ENCODE results near the gene STK24.

STK24 gene

GRCh38 chr13:98398581-98398980 lies 178.3 kb downstream of the STK24 start:
- TF ChIP-seq, protein P1, sequence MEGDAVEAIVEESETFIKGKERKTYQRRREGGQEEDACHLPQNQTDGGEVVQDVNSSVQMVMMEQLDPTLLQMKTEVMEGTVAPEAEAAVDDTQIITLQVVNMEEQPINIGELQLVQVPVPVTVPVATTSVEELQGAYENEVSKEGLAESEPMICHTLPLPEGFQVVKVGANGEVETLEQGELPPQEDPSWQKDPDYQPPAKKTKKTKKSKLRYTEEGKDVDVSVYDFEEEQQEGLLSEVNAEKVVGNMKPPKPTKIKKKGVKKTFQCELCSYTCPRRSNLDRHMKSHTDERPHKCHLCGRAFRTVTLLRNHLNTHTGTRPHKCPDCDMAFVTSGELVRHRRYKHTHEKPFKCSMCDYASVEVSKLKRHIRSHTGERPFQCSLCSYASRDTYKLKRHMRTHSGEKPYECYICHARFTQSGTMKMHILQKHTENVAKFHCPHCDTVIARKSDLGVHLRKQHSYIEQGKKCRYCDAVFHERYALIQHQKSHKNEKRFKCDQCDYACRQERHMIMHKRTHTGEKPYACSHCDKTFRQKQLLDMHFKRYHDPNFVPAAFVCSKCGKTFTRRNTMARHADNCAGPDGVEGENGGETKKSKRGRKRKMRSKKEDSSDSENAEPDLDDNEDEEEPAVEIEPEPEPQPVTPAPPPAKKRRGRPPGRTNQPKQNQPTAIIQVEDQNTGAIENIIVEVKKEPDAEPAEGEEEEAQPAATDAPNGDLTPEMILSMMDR (IDR thresholded peaks at IDR 0.05; ENCODE audit: insufficient read depth, low read length, poor library complexity, severe bottlenecking): no peak
- TF ChIP-seq EZH2phosphoT487 (conservative IDR thresholded peaks at IDR 0.05; ENCODE audit: low read length): no peak
- Histone ChIP-seq H3K9ac (ENCODE audit: low read length) (no peak overlapping the region), H3K4me2 (ENCODE audit: low read depth, low read length, poor library complexity, severe bottlenecking) (no peak overlapping the region), H2AFZ (ENCODE audit: low read depth, low read length, severe bottlenecking) (no peak overlapping the region), H3K36me3 (ENCODE audit: low read length) (no peaks in the 10 kb centered on the region), H3K27me3 (ENCODE audit: low read length) (no peaks in the 10 kb centered on the region), H3F3A (ENCODE audit: insufficient read depth) (no peaks in the 10 kb centered on the region), H3K79me2 (ENCODE audit: insufficient read depth, low read length) (no peaks in the 10 kb centered on the region), H4K20me1 (ENCODE audit: low read depth, low read length) (no peaks in the 10 kb centered on the region), H3K27ac (ENCODE audit: low read depth, low read length) (no peak overlapping the region), H3K9me3 (ENCODE audit: insufficient read depth, low read length) (no peaks in the 10 kb centered on the region), H3K9me2 (replicated peaks; ENCODE audit: insufficient read depth, low read length) (no peaks in the 10 kb centered on the region), H3K4me3 (ENCODE audit: insufficient read depth, low read length, poor library complexity, severe bottlenecking) (no peak overlapping the region)

GRCh38 chr13:98397861-98398260 lies 179.0 kb downstream of the STK24 start:
- H3K9me3 ChIP-seq (ENCODE audit: insufficient read depth, low read length): no peaks in the 10 kb centered on the region
- no peak overlapping the region for H3K9ac ChIP-seq (ENCODE audit: low read length)
- no peaks in the 10 kb centered on the region for H3K36me3 ChIP-seq (ENCODE audit: low read length)
- no peaks in the 10 kb centered on the region for H4K20me1 ChIP-seq (ENCODE audit: low read depth, low read length)
- H3K4me3 ChIP-seq (ENCODE audit: insufficient read depth, low read length, poor library complexity, severe bottlenecking): no peak overlapping the region
- no peaks in the 10 kb centered on the region for H3K9me2 ChIP-seq (replicated peaks; ENCODE audit: insufficient read depth, low read length)
- H3K79me2 ChIP-seq (ENCODE audit: insufficient read depth, low read length): no peaks in the 10 kb centered on the region
- no peaks in the 10 kb centered on the region for H3F3A ChIP-seq (ENCODE audit: insufficient read depth)
- H3K27ac ChIP-seq (ENCODE audit: low read depth, low read length): no peak overlapping the region
- H3K4me2 ChIP-seq (ENCODE audit: low read depth, low read length, poor library complexity, severe bottlenecking): no peak overlapping the region
- H3K27me3 ChIP-seq (ENCODE audit: low read length): no peaks in the 10 kb centered on the region
- no peak for TF ChIP-seq EZH2phosphoT487 (conservative IDR thresholded peaks at IDR 0.05; ENCODE audit: low read length)
- TF ChIP-seq, protein P1 (IDR thresholded peaks at IDR 0.05; ENCODE audit: insufficient read depth, low read length, poor library complexity, severe bottlenecking): no peak
- no peak overlapping the region for H2AFZ ChIP-seq (ENCODE audit: low read depth, low read length, severe bottlenecking)

GRCh38 chr13:98397221-98397620 lies 179.7 kb downstream of the STK24 start:
- no peaks in the 10 kb centered on the region for H3K36me3 ChIP-seq (ENCODE audit: low read length)
- H3K4me3 ChIP-seq (ENCODE audit: insufficient read depth, low read length, poor library complexity, severe bottlenecking): no peak overlapping the region
- H3K27me3 ChIP-seq (ENCODE audit: low read length): no peaks in the 10 kb centered on the region
- H3F3A ChIP-seq (ENCODE audit: insufficient read depth): no peaks in the 10 kb centered on the region
- TF ChIP-seq, protein P1 (IDR thresholded peaks at IDR 0.05; ENCODE audit: insufficient read depth, low read length, poor library complexity, severe bottlenecking): no peak
- no peak for TF ChIP-seq EZH2phosphoT487 (conservative IDR thresholded peaks at IDR 0.05; ENCODE audit: low read length)
- H3K9me3 ChIP-seq (ENCODE audit: insufficient read depth, low read length): no peaks in the 10 kb centered on the region
- H3K79me2 ChIP-seq (ENCODE audit: insufficient read depth, low read length): no peaks in the 10 kb centered on the region
- no peak overlapping the region for H3K9ac ChIP-seq (ENCODE audit: low read length)
- no peak overlapping the region for H3K27ac ChIP-seq (ENCODE audit: low read depth, low read length)
- no peaks in the 10 kb centered on the region for H3K9me2 ChIP-seq (replicated peaks; ENCODE audit: insufficient read depth, low read length)
- no peak overlapping the region for H2AFZ ChIP-seq (ENCODE audit: low read depth, low read length, severe bottlenecking)
- H3K4me2 ChIP-seq (ENCODE audit: low read depth, low read length, poor library complexity, severe bottlenecking): no peak overlapping the region
- H4K20me1 ChIP-seq (ENCODE audit: low read depth, low read length): no peaks in the 10 kb centered on the region

Measured in SU-DHL-6 (cell line).